Inferior parietal cortex (tissue), 1 donor: ENCODE results near the gene ARHGEF12.

Experiments
- DNase-seq: peaks from one replicate; pipeline ENCODE4 v3.0.0-alpha.2; 2016; ENCODE audit errors: extremely low spot score

ARHGEF12 gene, protein sequence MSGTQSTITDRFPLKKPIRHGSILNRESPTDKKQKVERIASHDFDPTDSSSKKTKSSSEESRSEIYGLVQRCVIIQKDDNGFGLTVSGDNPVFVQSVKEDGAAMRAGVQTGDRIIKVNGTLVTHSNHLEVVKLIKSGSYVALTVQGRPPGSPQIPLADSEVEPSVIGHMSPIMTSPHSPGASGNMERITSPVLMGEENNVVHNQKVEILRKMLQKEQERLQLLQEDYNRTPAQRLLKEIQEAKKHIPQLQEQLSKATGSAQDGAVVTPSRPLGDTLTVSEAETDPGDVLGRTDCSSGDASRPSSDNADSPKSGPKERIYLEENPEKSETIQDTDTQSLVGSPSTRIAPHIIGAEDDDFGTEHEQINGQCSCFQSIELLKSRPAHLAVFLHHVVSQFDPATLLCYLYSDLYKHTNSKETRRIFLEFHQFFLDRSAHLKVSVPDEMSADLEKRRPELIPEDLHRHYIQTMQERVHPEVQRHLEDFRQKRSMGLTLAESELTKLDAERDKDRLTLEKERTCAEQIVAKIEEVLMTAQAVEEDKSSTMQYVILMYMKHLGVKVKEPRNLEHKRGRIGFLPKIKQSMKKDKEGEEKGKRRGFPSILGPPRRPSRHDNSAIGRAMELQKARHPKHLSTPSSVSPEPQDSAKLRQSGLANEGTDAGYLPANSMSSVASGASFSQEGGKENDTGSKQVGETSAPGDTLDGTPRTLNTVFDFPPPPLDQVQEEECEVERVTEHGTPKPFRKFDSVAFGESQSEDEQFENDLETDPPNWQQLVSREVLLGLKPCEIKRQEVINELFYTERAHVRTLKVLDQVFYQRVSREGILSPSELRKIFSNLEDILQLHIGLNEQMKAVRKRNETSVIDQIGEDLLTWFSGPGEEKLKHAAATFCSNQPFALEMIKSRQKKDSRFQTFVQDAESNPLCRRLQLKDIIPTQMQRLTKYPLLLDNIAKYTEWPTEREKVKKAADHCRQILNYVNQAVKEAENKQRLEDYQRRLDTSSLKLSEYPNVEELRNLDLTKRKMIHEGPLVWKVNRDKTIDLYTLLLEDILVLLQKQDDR (N-terminal part only)

DNA sequence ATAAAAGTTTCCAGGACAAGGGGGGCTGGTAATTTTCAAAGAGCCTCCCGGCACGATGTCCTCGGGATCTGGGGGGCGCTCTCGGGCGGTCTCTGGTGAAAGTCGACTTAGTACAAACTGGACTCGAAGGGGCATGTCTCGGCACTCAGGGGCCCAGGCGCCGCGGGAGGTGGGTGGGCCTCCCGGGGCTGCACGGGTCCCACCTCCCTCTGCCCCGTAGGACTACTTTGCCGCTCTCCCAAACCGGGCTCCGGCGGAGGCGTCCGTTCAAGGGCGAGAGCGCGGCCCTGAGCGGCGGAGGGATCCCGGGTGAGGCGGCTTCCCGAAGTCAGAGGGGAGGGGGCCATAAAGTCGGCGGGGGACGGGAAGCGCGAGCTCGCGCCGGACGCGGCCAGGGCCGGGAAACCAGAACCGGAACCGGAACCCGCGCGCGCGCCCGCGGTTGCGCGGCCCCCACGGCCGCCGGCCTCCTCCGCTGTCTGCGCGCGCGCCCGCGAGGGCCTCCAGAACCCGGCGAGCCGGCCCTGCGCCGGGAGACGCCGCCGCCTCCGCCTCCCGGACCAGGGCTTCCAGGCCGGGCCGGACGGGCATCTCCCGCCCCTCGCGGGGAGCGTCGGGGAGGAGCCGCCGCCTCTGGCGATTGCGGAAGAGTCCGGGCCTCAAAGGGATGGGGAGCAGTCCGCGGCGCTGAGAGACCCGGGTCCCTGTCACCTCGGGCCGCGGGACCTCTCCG, at the start of gene ARHGEF12:
ARHGEF12 (plus strand) TSS at position 506 of the 733 bp plus-strand sequence. CDS start 831 bp downstream, outside the sequence.
- peak; percentile 87 for DNase-seq

- DNase-seq: no peak
These were observed 48.2 kb upstream of the ARHGEF12 start for GRCh38 chr11:120288021-120288420.

DNA sequence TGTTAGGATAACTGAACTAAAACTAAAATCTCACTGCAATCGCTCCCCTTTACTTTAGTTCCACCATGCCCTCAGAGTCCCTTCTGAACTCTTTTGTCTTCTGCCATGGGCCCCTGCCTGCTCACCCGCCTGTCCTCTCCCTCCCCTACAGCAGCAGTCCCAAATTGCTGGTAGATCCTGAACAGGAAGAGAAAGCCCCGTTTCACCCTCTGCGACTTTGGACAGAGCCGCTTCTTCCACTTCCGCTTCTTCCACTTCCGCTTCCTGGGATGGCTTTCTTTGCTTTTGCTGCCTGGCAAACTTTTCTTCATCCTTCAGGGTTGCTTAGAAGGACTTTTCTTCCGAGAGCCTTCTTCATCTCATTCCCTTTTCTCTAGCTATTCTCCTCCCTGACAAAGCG, 46.8 kb upstream of the ARHGEF12 start:
- DNase-seq: no peak

DNA sequence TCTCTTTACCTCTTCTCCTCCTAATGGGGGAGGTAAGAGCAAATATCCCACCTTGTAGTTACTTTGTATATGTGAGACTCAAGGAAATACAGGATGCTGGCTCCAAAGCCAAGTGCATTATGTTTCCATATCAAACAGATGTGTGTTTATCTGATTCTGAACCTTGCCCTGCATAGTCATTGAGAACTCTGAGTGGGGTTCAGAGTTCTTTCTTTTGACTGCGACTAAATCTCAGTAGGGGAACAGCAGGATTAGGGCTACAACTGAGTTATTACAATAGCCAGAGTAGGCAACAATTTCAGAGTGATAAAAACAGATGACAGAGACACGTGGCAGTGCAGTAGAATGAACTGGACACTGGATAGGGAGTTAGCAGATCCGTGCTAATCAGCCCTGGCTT, 45.3 kb upstream of the ARHGEF12 start:
- no peak for DNase-seq

- DNase-seq: no peak
These were observed 43.0 kb upstream of the ARHGEF12 start for GRCh38 chr11:120293038-120293800.

- DNase-seq: no peak
These were observed 42.1 kb upstream of the ARHGEF12 start for GRCh38 chr11:120294096-120294495.

- no peak for DNase-seq
These were observed 41.1 kb upstream of the ARHGEF12 start for GRCh38 chr11:120295099-120295498.

GRCh38 chr11:120296554-120296953, 39.7 kb upstream of the ARHGEF12 start:
- no peak for DNase-seq

DNA sequence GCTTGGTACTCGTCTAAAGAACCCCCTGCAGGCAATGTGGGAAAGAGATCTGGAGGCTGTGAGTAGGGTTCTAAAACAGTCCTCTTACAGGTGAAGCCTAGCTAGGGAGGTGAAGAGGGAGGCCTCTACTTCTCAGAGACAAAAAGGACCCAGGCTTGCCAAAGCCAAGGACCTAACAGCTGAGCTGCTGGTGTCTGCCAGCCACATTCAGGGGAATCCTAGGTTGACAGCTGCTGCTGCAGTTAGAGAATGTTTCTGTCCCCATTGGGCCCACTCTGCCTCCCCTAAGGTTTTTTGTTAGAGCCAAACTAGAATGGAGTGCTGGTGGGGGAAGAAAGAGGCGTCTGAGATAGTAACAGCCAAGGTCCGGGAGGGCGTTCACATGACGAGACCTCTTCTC, 37.8 kb upstream of the ARHGEF12 start:
- no peak for DNase-seq

DNA sequence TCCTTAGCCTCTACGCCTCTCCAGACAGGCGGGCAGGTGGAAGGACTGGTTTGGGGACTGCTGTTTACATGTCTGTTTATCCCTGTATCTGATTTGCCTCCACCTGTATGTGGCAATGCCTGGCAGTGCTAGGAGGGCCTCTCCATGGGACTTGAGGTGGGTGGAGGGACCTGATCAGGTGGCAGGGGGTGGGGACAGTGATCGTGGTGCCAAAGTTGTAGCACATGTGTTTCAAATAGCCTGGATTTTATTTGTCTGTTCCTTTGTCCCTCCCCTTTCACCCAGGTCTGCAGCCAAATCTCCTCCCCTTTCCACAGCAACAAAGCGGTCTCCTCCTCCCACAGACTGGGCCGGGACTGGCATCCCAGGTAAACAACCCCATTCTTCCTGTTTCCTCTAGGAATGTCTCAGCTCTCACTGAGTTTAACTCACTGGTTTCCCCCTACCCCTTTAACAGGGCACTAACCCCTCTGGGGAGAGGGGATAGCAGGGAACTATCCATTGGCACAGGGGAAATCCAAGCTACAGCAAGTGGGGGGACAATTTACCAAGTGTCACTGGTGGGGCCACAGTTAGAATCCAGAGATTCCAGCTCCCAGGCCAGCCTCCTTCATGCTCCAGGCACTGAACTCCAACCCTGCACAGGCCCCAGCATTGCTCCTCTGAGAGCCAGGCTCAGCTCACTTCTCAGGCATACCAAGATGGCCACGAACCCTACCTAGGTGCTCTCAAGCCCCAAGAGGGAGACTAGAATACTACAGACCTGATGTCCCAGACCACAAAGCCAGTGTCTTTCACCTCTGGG, 34.0 kb upstream of the ARHGEF12 start:
- DNase-seq: no peak

- DNase-seq: peak; percentile 82
These were observed 33.1 kb upstream of the ARHGEF12 start for GRCh38 chr11:120303004-120303637.

DNA sequence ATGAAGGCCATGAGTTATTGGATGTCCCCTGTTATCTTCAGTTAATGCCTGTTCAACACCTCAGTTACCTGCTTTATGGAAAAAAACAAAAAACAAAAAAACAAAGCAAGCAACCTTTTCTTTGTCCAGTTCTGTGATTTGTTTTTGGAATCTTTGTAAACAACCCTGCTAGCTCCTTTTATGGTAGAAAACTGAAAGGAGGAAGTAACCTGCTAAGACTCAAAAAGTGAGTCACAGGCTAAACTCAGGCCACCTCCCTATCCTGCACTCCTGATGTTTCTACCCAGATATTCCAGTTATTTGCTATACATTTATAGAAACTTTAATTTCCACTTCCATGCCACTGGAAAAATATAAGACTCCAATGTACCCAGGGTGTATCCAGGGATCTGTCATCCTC, 31.7 kb upstream of the ARHGEF12 start:
- DNase-seq: no peak

DNA sequence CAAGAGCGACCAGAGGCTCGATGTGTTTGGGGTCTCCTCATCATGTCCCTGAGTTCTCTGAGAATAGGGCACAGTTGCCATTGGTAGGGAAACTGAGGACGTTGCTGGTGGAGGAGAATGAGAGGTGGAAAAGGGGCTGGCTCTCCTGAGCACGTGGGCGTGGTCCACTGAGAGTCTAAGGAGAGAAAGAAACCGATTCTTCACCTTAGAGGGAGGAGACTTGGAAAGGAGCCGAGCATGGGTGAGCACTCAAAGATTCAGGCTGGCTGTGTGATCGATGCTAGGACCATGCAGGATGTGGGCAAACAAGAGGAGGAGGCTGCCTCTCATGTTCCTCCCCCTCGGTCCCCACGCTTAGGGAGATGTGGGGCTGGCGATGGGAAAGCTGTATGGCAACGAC, 30.9 kb upstream of the ARHGEF12 start:
- DNase-seq: no peak

DNA sequence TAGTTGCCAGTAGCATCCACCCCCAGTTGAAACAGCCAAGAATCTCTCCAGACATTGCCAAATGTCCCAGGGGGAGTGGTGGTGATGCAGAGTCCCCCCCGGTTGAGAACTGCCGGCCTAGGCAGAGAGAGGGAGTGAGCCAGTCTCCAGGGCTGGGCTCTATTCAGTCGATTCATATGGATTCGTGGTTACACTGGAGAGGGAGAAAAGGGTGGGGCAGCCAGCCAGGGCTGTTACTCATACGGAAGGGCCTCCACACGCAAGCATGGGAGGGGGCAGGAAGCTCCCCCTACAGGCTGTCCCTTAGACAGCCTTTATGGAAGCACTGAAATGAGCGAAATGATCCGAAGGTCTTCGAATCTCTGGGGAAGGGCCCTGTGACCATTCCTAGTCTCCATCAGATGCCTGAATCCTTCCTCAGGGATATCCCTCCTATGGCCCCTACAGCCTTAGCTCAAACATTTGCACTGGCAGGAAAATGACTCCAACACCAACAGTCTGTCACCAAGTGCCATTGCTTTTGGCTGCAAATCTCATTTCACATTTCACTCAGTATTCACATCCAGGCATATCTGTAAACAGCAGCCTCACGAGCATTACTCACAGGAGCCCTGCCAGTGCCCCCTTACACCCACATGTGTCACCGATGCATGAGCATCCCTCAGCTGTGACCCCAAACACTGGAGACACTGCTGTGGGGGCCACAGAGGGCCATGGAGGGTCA, 29.5 kb upstream of the ARHGEF12 start:
- no peak for DNase-seq

DNA sequence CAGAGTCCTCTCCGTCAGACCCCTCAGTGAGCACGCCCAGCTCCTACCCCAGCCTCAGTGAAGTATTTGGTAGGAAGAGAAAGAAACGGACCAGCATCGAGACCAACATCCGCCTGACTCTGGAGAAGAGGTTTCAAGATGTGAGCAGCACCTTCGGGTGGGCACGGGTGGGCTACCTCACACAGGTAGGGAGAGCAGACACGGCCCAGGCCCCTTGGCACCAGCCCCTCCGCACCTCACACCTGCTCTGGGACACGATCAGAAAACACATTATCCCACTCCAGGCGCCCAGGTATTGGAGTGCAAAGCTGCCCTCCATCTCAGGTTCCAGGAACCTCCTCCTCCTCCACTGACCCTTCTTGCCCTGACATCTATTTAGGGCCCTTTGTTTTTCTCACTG, 28.7 kb upstream of the ARHGEF12 start:
- DNase-seq: no peak

DNA sequence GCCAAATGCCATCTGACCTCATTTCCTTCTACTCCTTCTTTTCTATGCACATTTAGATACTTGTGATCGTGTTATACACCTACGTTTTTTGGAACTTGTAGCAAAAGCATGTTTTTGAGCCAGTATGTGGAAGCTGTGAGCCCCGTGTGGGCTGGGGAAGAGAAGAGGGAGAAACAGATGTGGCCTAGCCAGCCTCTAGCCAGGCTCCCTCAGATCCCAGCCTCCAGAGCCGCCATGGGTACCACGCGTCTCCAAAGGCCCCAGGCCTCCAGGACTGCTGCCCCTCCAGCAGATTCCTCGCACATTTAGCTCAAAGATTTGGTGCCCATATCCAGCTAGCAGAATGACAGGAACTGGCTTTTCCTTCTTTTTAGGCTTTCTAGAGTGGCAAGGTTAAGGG, 28.1 kb upstream of the ARHGEF12 start:
- no peak for DNase-seq

GRCh38 chr11:120310870-120311269, 25.3 kb upstream of the ARHGEF12 start:
- no peak for DNase-seq

- DNase-seq: no peak
These were observed 21.4 kb upstream of the ARHGEF12 start for GRCh38 chr11:120314861-120315260.
